GM19328 (cell line): ENCODE measurements around the gene KRTAP2-4.
"Not testable (repeated sequence)": the region's sequence is repeated elsewhere in the genome, so short reads cannot be mapped to it uniquely, and the experiment has no call there.

Experiments
- ATAC-seq: cut with Tn5 transposase; IDR thresholded peaks from one replicate; pipeline ENCODE4 v1.9.1; 2021; ENCODE audit warnings: mild to moderate bottlenecking, moderate library complexity; ENCODE audit not compliant: unreplicated experiment

Gene KRTAP2-4

GRCh38 chr17:41065829-41066624 is at the start of gene KRTAP2-4:
KRTAP2-4 (minus strand) TSS chr17:41065879; CDS start chr17:41065845, 34 bp downstream.
- ATAC-seq, result no peak

GRCh38 chr17:41111151-41111885 is 45.6 kb upstream of the KRTAP2-4 start:
- ATAC-seq, result no peak

- ATAC-seq, result not testable (repeated sequence)
Observed at GRCh38 chr17:41108728-41109386, 43.2 kb upstream of the KRTAP2-4 start.

GRCh38 chr17:41107941-41108450 is 42.3 kb upstream of the KRTAP2-4 start:
- no peak for ATAC-seq

- not testable (repeated sequence) for ATAC-seq
Observed at GRCh38 chr17:41105347-41105746, 39.7 kb upstream of the KRTAP2-4 start, which contains the start of gene KRTAP4-9. KRTAP4-9 (plus strand) TSS chr17:41105389; CDS start chr17:41105389, 0 bp downstream.

GRCh38 chr17:41104386-41105038 is 38.8 kb upstream of the KRTAP2-4 start:
- ATAC-seq, result not testable (repeated sequence)

GRCh38 chr17:41103896-41104295 is 38.2 kb upstream of the KRTAP2-4 start:
- ATAC-seq, result no peak

GRCh38 chr17:41101586-41102259 is 36.0 kb upstream of the KRTAP2-4 start, which contains the start of gene KRTAP4-16:
KRTAP4-16 (minus strand) TSS chr17:41102209; CDS start chr17:41102209, 0 bp downstream.
- ATAC-seq, result no peak

- not testable (repeated sequence) for ATAC-seq
Observed at GRCh38 chr17:41099682-41100480, 34.2 kb upstream of the KRTAP2-4 start.

- no peak for ATAC-seq
Observed at GRCh38 chr17:41098481-41098880, 32.8 kb upstream of the KRTAP2-4 start.

- ATAC-seq, result no peak
Observed at GRCh38 chr17:41098042-41098441, 32.4 kb upstream of the KRTAP2-4 start, which contains the start of gene KRTAP4-8. KRTAP4-8 (minus strand) TSS chr17:41098142; CDS start chr17:41098084, 58 bp downstream.

GRCh38 chr17:41096055-41096454 is 30.4 kb upstream of the KRTAP2-4 start:
- no peak for ATAC-seq

GRCh38 chr17:41088760-41089352 is 23.2 kb upstream of the KRTAP2-4 start:
- ATAC-seq, result not testable (repeated sequence)

GRCh38 chr17:41084100-41084856 is 18.6 kb upstream of the KRTAP2-4 start, which contains the start of gene KRTAP4-7:
KRTAP4-7 (plus strand) TSS chr17:41084150; CDS start chr17:41084207, 57 bp downstream.
- not testable (repeated sequence) for ATAC-seq

- not testable (repeated sequence) for ATAC-seq
Observed at GRCh38 chr17:41083427-41083826, 17.7 kb upstream of the KRTAP2-4 start.

- no peak for ATAC-seq
Observed at GRCh38 chr17:41082626-41083025, 16.9 kb upstream of the KRTAP2-4 start.

- ATAC-seq, result no peak
Observed at GRCh38 chr17:41076788-41077187, 11.1 kb upstream of the KRTAP2-4 start.

- no peak for ATAC-seq
Observed at GRCh38 chr17:41073676-41074075, 8.0 kb upstream of the KRTAP2-4 start.
